ENCODE data around the gene ZNF793.

GRCh38 chr19:37505958-37506386 is 767 bp upstream of the ZNF793 start:
- TF ChIP-seq AEBP2 (tag by site-specific recombination; IDR thresholded peaks at IDR 0.05; ENCODE audit: borderline replicate concordance) = no peak
- TF ChIP-seq CTCF (tag by site-specific recombination; IDR thresholded peaks at IDR 0.05) = no peak
- no peak for TF ChIP-seq ZNF292 (tag by site-specific recombination; IDR thresholded peaks at IDR 0.05; ENCODE audit: borderline replicate concordance, low read depth)
- no peak for TF ChIP-seq ZNF585B (tag by site-specific recombination; IDR thresholded peaks at IDR 0.05)
- TF ChIP-seq ZNF423 (tag by site-specific recombination; IDR thresholded peaks at IDR 0.05) = no peak
- TF ChIP-seq PRDM6 (tag by site-specific recombination; IDR thresholded peaks at IDR 0.05) = no peak
- no peak for TF ChIP-seq BCL11B (tag by site-specific recombination; IDR thresholded peaks at IDR 0.05; ENCODE audit: low read depth)
- no peak for TF ChIP-seq PBX3 (CRISPR knock-in tag; IDR thresholded peaks at IDR 0.05)
